CD1c-positive myeloid dendritic cell (primary cell): ENCODE measurements around the gene TLR2.

Source experiments
- DNase-seq: peaks from one replicate; pipeline ENCODE4 v3.0.0-alpha.2; 2016; ENCODE audit errors: extremely low spot score

TLR2 gene

DNA sequence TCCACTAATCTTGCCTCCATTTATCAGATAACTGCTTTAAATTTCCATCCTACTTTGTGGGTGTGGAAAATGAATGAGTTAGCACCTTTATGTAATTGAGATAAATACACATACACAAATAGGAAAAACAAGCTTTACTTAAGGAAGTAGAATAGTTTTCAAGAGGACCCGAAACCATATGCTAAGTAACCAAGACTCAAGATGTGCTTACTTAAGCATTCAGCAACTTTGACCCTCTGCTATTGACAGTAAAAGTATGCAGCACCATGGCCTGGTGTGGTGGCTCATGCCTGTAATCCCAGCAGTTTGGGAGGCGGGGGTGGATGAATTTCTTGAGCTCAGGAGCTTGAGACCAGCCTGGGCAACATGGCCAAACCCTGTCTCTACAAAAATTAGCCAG, 45.8 kb downstream of the TLR2 start:
- DNase-seq = peak; percentile 35

GRCh38 chr4:153731239-153731638, 47.2 kb downstream of the TLR2 start:
- no peak for DNase-seq

GRCh38 chr4:153733751-153734448, 49.8 kb downstream of the TLR2 start:
- no peak for DNase-seq

DNA sequence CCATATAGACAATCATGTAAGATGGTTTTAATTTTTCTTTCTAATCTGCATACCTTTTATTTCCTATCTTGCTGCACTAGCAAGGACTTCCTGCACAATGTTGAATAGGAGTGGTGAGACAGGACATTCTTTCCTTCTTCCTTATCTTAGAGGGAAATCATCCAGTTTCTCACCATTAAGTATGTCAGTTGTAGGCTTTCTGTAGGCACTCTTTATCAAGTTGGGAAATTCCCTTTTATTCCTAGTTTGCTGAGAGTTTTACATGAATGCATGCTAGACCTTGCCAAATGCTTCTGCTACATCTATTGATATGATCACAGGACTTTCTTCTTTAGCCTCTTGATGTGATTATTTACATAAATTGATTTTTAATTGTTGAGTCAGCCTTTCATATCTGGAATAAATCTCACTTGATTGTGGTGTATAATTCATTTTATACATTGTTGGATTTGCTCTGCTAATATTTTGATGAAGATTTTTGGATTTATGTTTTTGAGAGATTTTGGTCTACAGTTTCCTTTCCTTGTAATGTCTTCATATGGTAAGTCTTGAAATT, 51.9 kb downstream of the TLR2 start:
- no peak for DNase-seq

- peak; percentile 66 for DNase-seq
These were observed 57.5 kb downstream of the TLR2 start for GRCh38 chr4:153741541-153741940.

- no peak for DNase-seq
These were observed 61.6 kb downstream of the TLR2 start for GRCh38 chr4:153745651-153746050.

GRCh38 chr4:153747406-153747955, 63.4 kb downstream of the TLR2 start:
- peak; percentile 38 for DNase-seq

DNA sequence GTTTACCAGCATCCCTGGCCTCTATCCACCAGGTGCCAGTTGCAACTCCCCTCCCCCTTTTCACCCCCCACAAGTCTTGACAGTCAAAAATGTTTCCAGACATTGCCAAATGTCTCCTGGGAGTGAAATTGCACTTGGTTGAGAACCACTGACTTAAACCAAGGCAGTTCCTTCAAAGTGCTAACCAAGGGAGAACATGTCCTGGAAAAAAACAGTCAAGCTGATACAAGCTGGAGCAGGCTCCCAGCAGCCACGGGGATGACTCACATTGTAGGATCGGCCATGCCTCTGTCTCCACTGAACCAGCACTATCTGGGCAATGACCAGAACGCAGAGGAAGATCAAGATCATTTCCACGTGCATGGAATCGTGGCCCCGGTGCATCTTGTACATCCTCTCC, 64.3 kb downstream of the TLR2 start:
- peak; percentile 41 for DNase-seq

- peak; percentile 87 for DNase-seq
These were observed 66.2 kb downstream of the TLR2 start for GRCh38 chr4:153750197-153750817.

DNA sequence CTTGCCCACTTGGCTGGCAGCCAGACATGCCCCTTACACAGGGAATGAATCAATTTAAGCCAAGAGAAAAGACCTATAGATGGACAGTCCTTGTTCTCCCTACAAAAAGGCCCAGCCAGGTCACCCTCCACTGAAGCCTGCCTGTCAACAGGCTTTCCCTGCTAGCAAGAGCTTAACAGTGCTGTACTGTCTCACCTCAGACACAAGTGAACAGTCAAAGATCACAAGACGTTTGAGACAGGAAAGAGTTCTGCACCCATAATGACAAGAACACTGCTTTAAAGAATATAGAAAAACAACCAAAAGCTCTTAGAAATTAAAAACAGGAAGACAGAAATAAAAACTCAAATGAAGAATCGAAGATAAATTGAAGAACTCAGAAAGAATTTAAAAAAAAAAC, 71.1 kb downstream of the TLR2 start:
- DNase-seq = no peak
